A549 treated with DMSO at 1 μM for 4 hours (cell line): Measurements from ENCODE around the gene ELOVL4. TPM values are rescaled to one million over a fixed set of nuclear protein-coding genes. Genes with fewer than 3 reads are reported as not detected.

ENCODE experiments used
- total RNA-seq: library from RNA; stranded (reverse); fragments of 200-300 nt; extraction: Qiagen RNA extraction; gene quantifications from 5 replicates; pipeline ENCODE4 v1.2.3, GENCODE V29; 2022; ENCODE audit warnings: low read depth

ELOVL4 gene
- total RNA-seq: 1.3 to 2.1 TPM (median 1.8 TPM) in 5 replicates

DNA sequence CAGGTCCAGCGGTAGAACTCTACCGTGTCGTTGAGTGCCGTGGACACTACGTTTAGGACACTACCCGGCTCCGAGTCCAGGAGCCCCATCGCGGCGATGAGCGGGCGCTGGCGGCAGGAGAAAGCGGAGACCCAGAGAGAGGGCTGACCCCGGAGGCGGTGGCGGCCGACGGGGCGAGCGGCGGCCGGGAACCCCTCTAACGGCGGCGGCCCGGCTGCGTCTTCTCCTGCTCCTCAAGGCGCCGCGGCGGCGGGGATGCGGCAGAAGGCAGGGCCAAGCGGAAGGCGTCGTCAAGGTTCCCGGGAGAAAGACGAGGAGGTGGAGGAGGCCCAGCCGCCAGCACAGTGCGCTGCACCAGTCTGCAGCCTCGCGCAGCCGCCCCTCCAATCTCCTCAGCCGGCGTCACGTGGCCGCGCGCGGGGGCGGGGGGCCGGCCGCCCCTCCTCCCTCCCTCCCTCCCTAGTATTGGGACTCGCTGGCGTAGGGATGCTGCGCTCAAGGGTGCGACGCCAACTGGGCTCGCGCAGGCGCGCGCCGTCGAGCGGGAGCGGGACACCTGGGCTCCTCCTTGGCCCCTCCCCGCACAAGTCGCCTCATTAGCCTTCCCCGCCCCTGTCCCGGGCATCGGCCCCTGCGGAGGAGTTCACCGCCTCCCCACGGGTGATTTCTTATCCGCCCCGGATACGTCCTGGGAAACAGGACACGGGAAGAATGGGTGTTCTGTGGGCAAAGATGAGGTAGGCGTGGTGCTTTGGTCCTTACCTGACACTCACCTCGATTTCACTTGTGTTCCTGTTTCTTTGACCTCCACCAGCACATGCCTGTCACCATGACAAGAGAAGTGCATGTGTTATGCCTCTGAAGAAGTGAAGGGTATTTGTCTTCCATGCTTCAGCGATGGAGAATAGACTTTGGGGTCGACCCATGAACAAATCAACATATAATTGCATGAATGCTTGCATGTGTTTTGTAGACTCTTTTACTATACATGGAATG is at the start of gene ELOVL4:
Gene ELOVL4, minus strand, starts transcription at position 363 of the 996 bp plus-strand sequence. Its CDS starts 274 bp downstream, at position 89.

Other genes with a start within 250 kb of the ELOVL4 start
- gene TTK, start 57.1 kb upstream of the ELOVL4 start, total RNA-seq: 18.7 to 23.7 TPM (median 21.9 TPM) in 5 replicates
- gene BCKDHB, start 159.1 kb upstream of the ELOVL4 start, total RNA-seq: 4.6 to 6.7 TPM (median 5.6 TPM) in 5 replicates